ENCODE measurements around the gene KRT10.

KRT10 gene

DNA sequence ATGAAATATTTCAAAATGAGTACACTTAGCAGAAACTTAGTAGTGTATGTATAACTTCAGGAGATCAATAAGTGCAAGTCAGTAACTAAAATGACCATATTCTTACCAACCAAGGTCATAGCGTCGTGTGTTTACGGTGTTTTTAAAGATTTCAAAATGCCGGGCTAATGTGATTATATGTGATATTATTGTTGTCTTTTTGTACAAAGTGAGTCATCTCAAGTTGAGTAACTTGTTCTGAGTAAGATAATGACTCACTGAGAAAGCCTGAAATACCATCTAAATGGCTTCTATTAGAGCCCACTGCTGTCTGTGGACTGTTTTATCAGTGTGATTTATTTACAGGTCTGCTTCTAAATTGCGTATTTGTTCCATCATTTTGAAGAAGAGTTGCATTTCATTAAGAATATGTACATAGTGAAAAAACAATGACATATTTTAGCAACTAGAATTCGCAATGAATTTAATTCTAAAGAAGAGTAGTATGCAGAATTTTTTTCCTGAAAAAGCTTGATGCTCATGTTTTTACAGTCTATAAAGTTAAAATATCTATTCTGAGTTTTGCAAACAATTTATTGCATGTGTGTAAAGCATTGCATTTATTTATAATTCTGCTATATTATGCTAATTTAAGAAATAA, 31.9 kb upstream of the KRT10 start:
- Histone ChIP-seq H3K27ac (ENCODE audit: low read depth in 2 of 2, low read length in 2 of 2) (no peak overlapping the region), H3K9me3 (ENCODE audit: control insufficient read depth in 2 of 2, low read length in 2 of 2) (no peaks in the 10 kb centered on the region), H3K9ac (ENCODE audit: low read depth in 1 of 2, low read length in 2 of 2) (no peak overlapping the region), H3K27me3 (ENCODE audit: control insufficient read depth in 2 of 2, insufficient read depth in 2 of 2, low read length in 2 of 2) (peaks cover 0 to 7% of the 10 kb centered on the region in 2 donors), H3K4me1 (ENCODE audit: control insufficient read depth in 2 of 2, insufficient read depth in 2 of 2, low read length in 2 of 2) (peaks cover 0 to 3% of the 10 kb centered on the region in 2 donors), H3K36me3 (ENCODE audit: control insufficient read depth in 2 of 2, insufficient read depth in 2 of 2, low read length in 2 of 2) (no peaks in the 10 kb centered on the region), H3K4me3 (ENCODE audit: low read length in 2 of 2) (no peak overlapping the region)

DNA sequence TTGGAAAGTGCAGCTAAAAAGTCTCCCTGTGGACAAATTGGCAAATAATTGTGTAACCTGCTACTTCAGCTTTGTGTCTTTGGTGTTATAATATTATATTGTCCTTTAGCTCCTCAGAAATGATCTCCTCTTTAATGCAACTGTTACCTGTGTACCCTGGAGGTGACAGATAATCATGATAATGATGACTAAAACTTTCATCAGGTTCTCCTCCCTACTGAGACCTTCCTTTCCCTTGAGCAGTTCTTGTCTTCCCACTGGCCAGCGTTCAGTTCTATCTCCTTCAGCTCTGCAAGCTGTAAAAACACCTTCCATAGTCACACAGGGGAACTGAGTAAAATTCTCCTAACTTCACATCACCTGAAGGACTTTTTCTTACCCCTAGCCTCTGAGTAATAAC, 29.9 kb upstream of the KRT10 start:
- Histone ChIP-seq H3K27me3 (ENCODE audit: control insufficient read depth in 2 of 2, insufficient read depth in 2 of 2, low read length in 2 of 2) (peaks cover 0 to 9% of the 10 kb centered on the region in 2 donors), H3K36me3 (ENCODE audit: control insufficient read depth in 2 of 2, insufficient read depth in 2 of 2, low read length in 2 of 2) (no peaks in the 10 kb centered on the region), H3K9me3 (ENCODE audit: control insufficient read depth in 2 of 2, low read length in 2 of 2) (no peaks in the 10 kb centered on the region), H3K4me1 (ENCODE audit: control insufficient read depth in 2 of 2, insufficient read depth in 2 of 2, low read length in 2 of 2) (no peaks in the 10 kb centered on the region), H3K27ac (ENCODE audit: low read depth in 2 of 2, low read length in 2 of 2) (no peak overlapping the region), H3K9ac (ENCODE audit: low read depth in 1 of 2, low read length in 2 of 2) (no peak overlapping the region), H3K4me3 (ENCODE audit: low read length in 2 of 2) (no peak overlapping the region)

DNA sequence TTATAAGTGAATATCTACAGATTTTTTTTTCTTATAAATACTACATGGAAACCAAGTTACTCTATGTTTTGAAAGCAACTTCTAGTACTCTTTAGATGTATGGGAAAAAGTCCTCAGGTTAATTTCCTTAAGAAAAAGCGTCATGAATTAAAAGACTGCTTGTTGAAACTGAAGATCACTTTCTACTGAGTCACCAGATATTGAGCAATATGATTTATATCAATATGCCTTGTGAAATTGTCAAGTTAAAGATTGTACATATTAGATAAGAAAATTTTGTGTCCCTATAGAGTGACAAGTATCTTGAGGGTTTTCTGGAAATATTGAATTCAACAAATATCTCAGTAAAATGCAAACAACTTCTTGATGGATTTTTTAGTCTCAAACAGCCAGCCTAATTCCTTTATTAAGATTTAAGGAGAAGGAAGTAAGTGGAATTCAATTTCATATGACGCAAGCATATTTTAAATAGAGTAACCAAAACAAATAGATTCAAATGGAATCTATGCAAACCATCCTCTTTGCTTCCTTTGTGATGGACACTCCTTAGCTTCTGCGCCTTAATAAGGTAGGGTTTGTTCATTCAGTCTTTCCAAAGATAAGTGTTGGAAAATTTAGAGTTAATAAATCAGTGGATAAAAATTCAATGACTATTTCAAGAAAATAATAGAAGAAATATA, 28.0 kb upstream of the KRT10 start:
- H3K9ac ChIP-seq (ENCODE audit: low read depth in 1 of 2, low read length in 2 of 2): no peak overlapping the region

DNA sequence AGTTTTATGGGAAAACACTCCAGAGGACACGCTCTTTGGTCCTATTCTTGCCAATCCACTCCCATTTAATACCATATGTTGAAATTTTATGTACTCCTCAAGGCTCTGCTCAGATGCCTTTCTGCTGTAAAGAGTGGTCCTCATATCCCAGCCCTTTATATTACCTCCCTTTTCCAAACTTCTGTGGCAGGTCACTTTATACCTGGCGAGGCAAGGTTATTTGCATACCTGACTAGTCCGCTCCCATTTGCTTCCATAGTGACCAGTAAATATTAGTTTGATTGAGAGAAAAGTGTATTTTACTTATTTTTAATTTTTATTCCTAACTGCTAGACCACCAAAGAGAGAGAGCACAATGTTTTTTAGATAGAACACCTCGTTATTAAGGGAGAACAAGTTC, 27.3 kb upstream of the KRT10 start:
- H3K9ac ChIP-seq (ENCODE audit: low read depth in 1 of 2, low read length in 2 of 2): no peak overlapping the region
- no peaks in the 10 kb centered on the region for H3K4me1 ChIP-seq (ENCODE audit: control insufficient read depth in 2 of 2, insufficient read depth in 2 of 2, low read length in 2 of 2)
- H3K27ac ChIP-seq (ENCODE audit: low read depth in 2 of 2, low read length in 2 of 2): no peak overlapping the region
- H3K36me3 ChIP-seq (ENCODE audit: control insufficient read depth in 2 of 2, insufficient read depth in 2 of 2, low read length in 2 of 2): no peaks in the 10 kb centered on the region
- H3K27me3 ChIP-seq (ENCODE audit: control insufficient read depth in 2 of 2, insufficient read depth in 2 of 2, low read length in 2 of 2): peaks cover 2 to 9% of the 10 kb centered on the region in 2 donors
- H3K4me3 ChIP-seq (ENCODE audit: low read length in 2 of 2): no peak overlapping the region
- no peaks in the 10 kb centered on the region for H3K9me3 ChIP-seq (ENCODE audit: control insufficient read depth in 2 of 2, low read length in 2 of 2)

More for the DNA sequence above, 28.0 kb upstream of the KRT10 start:
- Histone ChIP-seq H3K27ac (ENCODE audit: low read depth in 2 of 2, low read length in 2 of 2) (no peak overlapping the region), H3K4me3 (ENCODE audit: low read length in 2 of 2) (no peak overlapping the region), H3K4me1 (ENCODE audit: control insufficient read depth in 2 of 2, insufficient read depth in 2 of 2, low read length in 2 of 2) (no peaks in the 10 kb centered on the region), H3K36me3 (ENCODE audit: control insufficient read depth in 2 of 2, insufficient read depth in 2 of 2, low read length in 2 of 2) (no peaks in the 10 kb centered on the region), H3K9me3 (ENCODE audit: control insufficient read depth in 2 of 2, low read length in 2 of 2) (no peaks in the 10 kb centered on the region), H3K27me3 (ENCODE audit: control insufficient read depth in 2 of 2, insufficient read depth in 2 of 2, low read length in 2 of 2) (peaks cover 2 to 9% of the 10 kb centered on the region in 2 donors)

DNA sequence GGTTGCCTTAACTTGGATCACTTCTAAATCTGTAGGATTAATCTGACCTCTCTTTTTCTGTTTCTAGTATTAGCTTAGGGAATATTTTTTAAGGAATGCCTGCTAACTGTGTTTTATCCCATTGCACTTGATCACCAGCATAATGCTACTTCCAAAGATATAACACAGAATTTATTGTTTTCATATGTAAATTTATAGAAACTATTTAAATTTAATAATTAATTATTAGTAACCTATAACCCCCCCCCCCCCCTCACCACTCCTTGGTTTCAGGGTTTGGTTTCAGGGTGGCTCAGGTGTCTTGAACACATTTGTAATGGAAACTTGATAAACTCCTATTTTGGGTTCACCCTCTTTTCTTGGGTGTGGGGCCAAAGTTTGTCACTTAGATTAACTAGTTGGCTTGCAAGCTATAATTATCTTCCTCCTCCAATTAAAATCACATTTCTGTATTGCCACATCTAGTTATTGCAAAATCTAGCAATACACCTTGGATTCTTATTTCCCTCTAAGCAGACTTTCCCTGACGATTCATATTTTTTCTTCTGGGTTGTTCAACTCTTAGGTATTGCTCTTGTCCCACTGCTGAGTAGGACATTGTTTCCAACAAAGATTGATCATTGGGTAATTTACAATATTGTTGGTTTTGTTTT, 26.3 kb upstream of the KRT10 start:
- no peaks in the 10 kb centered on the region for H3K4me1 ChIP-seq (ENCODE audit: control insufficient read depth in 2 of 2, insufficient read depth in 2 of 2, low read length in 2 of 2)
- H3K27ac ChIP-seq (ENCODE audit: low read depth in 2 of 2, low read length in 2 of 2): no peak overlapping the region
- peaks cover 2 to 9% of the 10 kb centered on the region in 2 donors for H3K27me3 ChIP-seq (ENCODE audit: control insufficient read depth in 2 of 2, insufficient read depth in 2 of 2, low read length in 2 of 2)
- no peaks in the 10 kb centered on the region for H3K9me3 ChIP-seq (ENCODE audit: control insufficient read depth in 2 of 2, low read length in 2 of 2)
- H3K9ac ChIP-seq (ENCODE audit: low read depth in 1 of 2, low read length in 2 of 2): no peak overlapping the region
- H3K4me3 ChIP-seq (ENCODE audit: low read length in 2 of 2): no peak overlapping the region
- H3K36me3 ChIP-seq (ENCODE audit: control insufficient read depth in 2 of 2, insufficient read depth in 2 of 2, low read length in 2 of 2): no peaks in the 10 kb centered on the region

DNA sequence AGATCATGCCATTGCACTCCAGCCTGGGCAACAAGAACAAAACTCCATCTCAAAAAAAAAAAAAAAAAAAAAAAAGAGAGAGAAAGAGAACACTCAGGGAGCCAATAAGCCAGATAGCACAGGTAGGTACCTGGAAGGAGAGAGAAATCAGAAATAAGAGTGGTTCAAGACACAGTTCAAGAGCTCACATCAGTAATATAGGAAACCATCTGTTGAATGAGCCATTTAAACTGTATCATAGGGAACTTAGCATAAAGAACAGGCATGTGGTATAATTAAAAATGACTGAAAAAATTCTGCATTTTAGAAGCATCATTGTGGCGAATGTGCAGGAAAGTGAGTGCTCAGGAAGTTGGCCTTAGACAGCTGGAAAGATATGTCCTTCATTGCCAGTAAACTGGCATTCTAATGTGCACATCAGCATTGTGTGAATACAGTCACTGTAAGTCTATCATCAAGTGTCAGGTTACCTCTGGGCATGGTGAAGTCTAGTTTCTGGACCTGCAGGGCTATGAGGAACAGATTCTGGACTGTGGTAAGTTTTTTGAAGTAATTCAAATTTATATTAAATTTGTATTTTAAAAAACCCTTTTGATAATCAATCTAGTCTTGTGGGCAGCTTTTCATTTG, 24.2 kb upstream of the KRT10 start:
- Histone ChIP-seq H3K27ac (ENCODE audit: low read depth in 2 of 2, low read length in 2 of 2) (no peak overlapping the region), H3K9ac (ENCODE audit: low read depth in 1 of 2, low read length in 2 of 2) (no peak overlapping the region)

DNA sequence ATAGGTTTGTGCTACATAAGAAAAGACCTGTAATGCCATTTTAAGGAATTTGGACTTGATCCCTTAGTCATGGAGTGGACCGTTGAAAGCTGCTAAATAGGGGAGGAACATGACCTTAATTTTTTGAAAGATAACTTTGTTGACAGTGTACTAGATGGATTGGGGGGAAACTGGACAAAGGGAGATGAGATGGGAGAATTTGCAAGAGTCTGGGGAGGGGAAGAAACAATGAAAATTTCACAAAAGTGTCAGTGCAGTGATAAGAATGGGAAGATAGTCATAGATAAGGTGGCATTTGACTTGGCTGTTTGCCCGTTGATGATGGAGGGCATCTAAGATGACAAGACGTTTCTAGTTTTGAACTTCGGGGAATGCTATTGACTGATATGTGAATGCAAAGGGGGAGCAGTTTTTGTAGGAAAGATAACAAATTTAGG, 22.3 kb upstream of the KRT10 start:
- Histone ChIP-seq H3K36me3 (ENCODE audit: control insufficient read depth in 2 of 2, insufficient read depth in 2 of 2, low read length in 2 of 2) (no peaks in the 10 kb centered on the region), H3K27me3 (ENCODE audit: control insufficient read depth in 2 of 2, insufficient read depth in 2 of 2, low read length in 2 of 2) (peaks cover 5 to 8% of the 10 kb centered on the region in 2 donors), H3K27ac (ENCODE audit: low read depth in 2 of 2, low read length in 2 of 2) (no peak overlapping the region), H3K4me3 (ENCODE audit: low read length in 2 of 2) (no peak overlapping the region), H3K4me1 (ENCODE audit: control insufficient read depth in 2 of 2, insufficient read depth in 2 of 2, low read length in 2 of 2) (no peaks in the 10 kb centered on the region), H3K9ac (ENCODE audit: low read depth in 1 of 2, low read length in 2 of 2) (no peak overlapping the region), H3K9me3 (ENCODE audit: control insufficient read depth in 2 of 2, low read length in 2 of 2) (no peaks in the 10 kb centered on the region)

More for the DNA sequence above, 24.2 kb upstream of the KRT10 start:
- Histone ChIP-seq H3K36me3 (ENCODE audit: control insufficient read depth in 2 of 2, insufficient read depth in 2 of 2, low read length in 2 of 2) (no peaks in the 10 kb centered on the region), H3K4me3 (ENCODE audit: low read length in 2 of 2) (no peak overlapping the region), H3K4me1 (ENCODE audit: control insufficient read depth in 2 of 2, insufficient read depth in 2 of 2, low read length in 2 of 2) (no peaks in the 10 kb centered on the region), H3K27me3 (ENCODE audit: control insufficient read depth in 2 of 2, insufficient read depth in 2 of 2, low read length in 2 of 2) (peaks cover 2 to 9% of the 10 kb centered on the region in 2 donors), H3K9me3 (ENCODE audit: control insufficient read depth in 2 of 2, low read length in 2 of 2) (no peaks in the 10 kb centered on the region)

DNA sequence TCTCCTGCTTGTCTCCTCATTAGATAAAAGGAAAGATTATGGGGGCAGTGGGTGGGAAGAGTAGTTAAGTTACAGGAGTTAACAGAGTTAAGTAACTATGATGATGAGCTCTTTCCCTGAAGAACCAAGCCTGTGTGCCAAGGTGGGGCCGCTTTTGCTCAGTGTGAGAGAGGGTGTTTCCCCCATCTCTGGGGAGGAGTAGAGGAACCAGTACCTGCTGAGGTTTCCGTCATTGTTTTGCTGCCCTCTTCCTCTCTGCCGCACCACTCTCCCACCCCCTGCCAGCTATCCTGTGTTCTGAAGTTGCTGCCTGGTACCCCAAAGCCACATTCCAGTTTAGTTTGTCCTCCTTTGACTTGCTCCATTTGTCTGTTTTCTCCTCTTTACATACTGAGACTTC, 20.8 kb upstream of the KRT10 start:
- H3K9me3 ChIP-seq (ENCODE audit: control insufficient read depth in 2 of 2, low read length in 2 of 2): no peaks in the 10 kb centered on the region
- H3K9ac ChIP-seq (ENCODE audit: low read depth in 1 of 2, low read length in 2 of 2): no peak overlapping the region
- no peak overlapping the region for H3K4me3 ChIP-seq (ENCODE audit: low read length in 2 of 2)
- no peaks in the 10 kb centered on the region for H3K4me1 ChIP-seq (ENCODE audit: control insufficient read depth in 2 of 2, insufficient read depth in 2 of 2, low read length in 2 of 2)
- peaks cover 2 to 8% of the 10 kb centered on the region in 2 donors for H3K27me3 ChIP-seq (ENCODE audit: control insufficient read depth in 2 of 2, insufficient read depth in 2 of 2, low read length in 2 of 2)
- H3K36me3 ChIP-seq (ENCODE audit: control insufficient read depth in 2 of 2, insufficient read depth in 2 of 2, low read length in 2 of 2): no peaks in the 10 kb centered on the region
- H3K27ac ChIP-seq (ENCODE audit: low read depth in 2 of 2, low read length in 2 of 2): no peak overlapping the region

DNA sequence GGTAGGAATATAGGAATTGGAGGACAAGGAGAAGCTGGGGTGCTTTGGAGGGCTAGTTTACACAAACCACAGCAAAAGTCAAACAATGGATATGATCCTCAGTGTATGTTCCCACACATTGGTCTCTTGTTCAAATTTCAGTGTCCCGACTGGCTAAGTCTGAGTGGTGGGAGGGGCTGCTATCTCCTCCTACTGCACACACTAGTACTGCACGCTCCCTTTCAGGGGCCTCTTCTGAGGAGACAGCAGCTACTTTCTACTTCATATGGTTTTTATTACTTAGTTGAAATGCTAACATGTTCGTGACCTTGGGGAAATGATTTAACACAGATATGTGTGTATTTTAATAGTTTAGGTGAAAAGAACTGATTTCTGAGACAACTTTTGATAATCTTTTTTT, 18.8 kb upstream of the KRT10 start:
- Histone ChIP-seq H3K4me1 (ENCODE audit: control insufficient read depth in 2 of 2, insufficient read depth in 2 of 2, low read length in 2 of 2) (no peaks in the 10 kb centered on the region), H3K27ac (ENCODE audit: low read depth in 2 of 2, low read length in 2 of 2) (no peak overlapping the region), H3K36me3 (ENCODE audit: control insufficient read depth in 2 of 2, insufficient read depth in 2 of 2, low read length in 2 of 2) (no peaks in the 10 kb centered on the region), H3K27me3 (ENCODE audit: control insufficient read depth in 2 of 2, insufficient read depth in 2 of 2, low read length in 2 of 2) (peaks cover 0 to 8% of the 10 kb centered on the region in 2 donors), H3K9me3 (ENCODE audit: control insufficient read depth in 2 of 2, low read length in 2 of 2) (no peaks in the 10 kb centered on the region), H3K9ac (ENCODE audit: low read depth in 1 of 2, low read length in 2 of 2) (no peak overlapping the region), H3K4me3 (ENCODE audit: low read length in 2 of 2) (no peak overlapping the region)

DNA sequence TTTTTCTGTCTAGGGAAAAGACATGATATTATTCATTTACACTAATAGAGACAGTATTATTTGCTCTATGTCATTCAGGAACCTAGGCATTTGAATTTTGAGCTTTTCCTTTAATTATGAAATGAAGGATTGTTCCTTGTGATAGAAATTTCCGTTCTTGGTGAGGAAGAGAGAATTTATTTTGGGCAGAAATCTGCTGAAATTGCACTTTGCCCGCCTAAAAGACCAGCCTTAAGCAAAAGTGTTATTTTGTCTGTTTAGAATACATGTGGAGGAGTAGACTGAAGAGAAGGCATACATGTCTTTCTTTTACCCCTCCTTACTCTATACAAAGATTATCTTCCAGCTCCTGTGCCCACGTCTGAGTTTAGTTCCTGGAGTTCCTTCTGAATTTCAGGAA, 16.8 kb upstream of the KRT10 start:
- Histone ChIP-seq H3K4me1 (ENCODE audit: control insufficient read depth in 2 of 2, insufficient read depth in 2 of 2, low read length in 2 of 2) (no peaks in the 10 kb centered on the region), H3K9me3 (ENCODE audit: control insufficient read depth in 2 of 2, low read length in 2 of 2) (no peaks in the 10 kb centered on the region), H3K9ac (ENCODE audit: low read depth in 1 of 2, low read length in 2 of 2) (no peak overlapping the region), H3K36me3 (ENCODE audit: control insufficient read depth in 2 of 2, insufficient read depth in 2 of 2, low read length in 2 of 2) (no peaks in the 10 kb centered on the region), H3K4me3 (ENCODE audit: low read length in 2 of 2) (no peak overlapping the region), H3K27ac (ENCODE audit: low read depth in 2 of 2, low read length in 2 of 2) (no peak overlapping the region), H3K27me3 (ENCODE audit: control insufficient read depth in 2 of 2, insufficient read depth in 2 of 2, low read length in 2 of 2) (peaks cover 0 to 6% of the 10 kb centered on the region in 2 donors)
